PC-3 (cell line): ENCODE measurements around the gene EIF5.

Source experiments
- EZH2 ChIP-seq: fragments of 300-600 bp; sonication (generic); IDR thresholded peaks from one replicate; pipeline ENCODE4 v1.6.1; 2017; ENCODE audit warnings: antibody characterized with exemption, mild to moderate bottlenecking, low read length; ENCODE audit not compliant: unreplicated experiment
- TF ChIP-seq, protein P1 (sequence below): fragments of 300-600 bp; sonication (generic); conservative IDR thresholded peaks from 2 replicates; pipeline ENCODE4 v1.5.1; 2017; ENCODE audit warnings: antibody characterized with exemption, low read depth, mild to moderate bottlenecking, low read length

DNA sequence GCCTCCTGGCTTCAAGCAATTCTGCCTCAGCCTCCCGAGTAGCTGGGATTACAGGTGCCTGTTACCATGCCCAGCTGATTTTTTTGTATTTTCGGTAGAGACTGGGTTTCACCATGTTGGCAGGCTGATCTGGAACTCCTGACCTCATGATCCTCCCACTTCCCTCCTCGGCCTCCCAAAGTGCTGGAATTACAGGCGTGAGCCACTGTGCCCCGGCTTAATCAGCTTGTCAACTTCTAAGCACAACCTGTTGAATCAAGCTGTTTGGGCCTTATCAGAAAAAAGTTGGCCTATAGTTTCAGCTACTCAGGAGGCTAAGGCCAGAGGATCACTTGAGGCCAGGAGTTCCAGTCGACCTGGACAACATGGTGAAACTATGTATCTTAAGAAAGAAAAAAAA is 59.0 kb downstream of the EIF5 start:
- TF ChIP-seq, protein P1, sequence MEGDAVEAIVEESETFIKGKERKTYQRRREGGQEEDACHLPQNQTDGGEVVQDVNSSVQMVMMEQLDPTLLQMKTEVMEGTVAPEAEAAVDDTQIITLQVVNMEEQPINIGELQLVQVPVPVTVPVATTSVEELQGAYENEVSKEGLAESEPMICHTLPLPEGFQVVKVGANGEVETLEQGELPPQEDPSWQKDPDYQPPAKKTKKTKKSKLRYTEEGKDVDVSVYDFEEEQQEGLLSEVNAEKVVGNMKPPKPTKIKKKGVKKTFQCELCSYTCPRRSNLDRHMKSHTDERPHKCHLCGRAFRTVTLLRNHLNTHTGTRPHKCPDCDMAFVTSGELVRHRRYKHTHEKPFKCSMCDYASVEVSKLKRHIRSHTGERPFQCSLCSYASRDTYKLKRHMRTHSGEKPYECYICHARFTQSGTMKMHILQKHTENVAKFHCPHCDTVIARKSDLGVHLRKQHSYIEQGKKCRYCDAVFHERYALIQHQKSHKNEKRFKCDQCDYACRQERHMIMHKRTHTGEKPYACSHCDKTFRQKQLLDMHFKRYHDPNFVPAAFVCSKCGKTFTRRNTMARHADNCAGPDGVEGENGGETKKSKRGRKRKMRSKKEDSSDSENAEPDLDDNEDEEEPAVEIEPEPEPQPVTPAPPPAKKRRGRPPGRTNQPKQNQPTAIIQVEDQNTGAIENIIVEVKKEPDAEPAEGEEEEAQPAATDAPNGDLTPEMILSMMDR = no peak
- TF ChIP-seq EZH2 = no peak
